ENCODE data around the gene PTPN1. TPM values are rescaled to one million over a fixed set of nuclear protein-coding genes. Genes with fewer than 3 reads are reported as not detected.
"Not testable (repeated sequence)": the region's sequence is repeated elsewhere in the genome, so short reads cannot be mapped to it uniquely, and the experiment has no call there.

The PTPN1 gene
- total RNA-seq, 2 experiments from 2014 or later: 17.1 to 25.1 TPM

DNA sequence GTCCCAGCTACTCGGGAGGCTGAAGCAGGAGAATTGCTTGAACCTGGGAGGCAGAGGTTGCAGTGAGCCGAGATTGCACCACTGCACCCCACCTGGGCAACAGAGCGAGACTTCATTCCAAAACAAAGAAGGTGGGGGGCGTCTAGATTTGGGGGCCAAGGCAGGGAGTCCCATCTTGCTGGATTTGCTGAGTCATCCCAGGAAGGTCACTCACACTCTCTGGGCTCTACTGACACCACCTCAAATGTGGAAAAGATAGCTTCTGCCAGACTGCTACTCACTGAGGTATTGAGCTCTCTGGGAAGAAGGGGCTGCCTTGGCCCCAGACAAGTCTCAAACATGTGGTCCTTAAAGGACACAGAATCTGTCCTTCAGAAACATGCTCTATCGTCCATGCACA, 106.8 kb downstream of the PTPN1 start:
- no TSS peak for BruUV-seq (replicated peaks)
- no peak overlapping the region for H3K4me3 ChIP-seq (ENCODE audit: low read depth, low read length, poor library complexity, severe bottlenecking)
- intact Hi-C loops (cut with micrococcal nuclease; ENCODE audit: unreplicated experiment): no loop called here
- no peaks in the 10 kb centered on the region for H4K20me1 ChIP-seq (ENCODE audit: insufficient read depth, low read length)
- H3K9me2 ChIP-seq (ENCODE audit: insufficient read depth, low read length): no peaks in the 10 kb centered on the region
- TF ChIP-seq, protein P1, sequence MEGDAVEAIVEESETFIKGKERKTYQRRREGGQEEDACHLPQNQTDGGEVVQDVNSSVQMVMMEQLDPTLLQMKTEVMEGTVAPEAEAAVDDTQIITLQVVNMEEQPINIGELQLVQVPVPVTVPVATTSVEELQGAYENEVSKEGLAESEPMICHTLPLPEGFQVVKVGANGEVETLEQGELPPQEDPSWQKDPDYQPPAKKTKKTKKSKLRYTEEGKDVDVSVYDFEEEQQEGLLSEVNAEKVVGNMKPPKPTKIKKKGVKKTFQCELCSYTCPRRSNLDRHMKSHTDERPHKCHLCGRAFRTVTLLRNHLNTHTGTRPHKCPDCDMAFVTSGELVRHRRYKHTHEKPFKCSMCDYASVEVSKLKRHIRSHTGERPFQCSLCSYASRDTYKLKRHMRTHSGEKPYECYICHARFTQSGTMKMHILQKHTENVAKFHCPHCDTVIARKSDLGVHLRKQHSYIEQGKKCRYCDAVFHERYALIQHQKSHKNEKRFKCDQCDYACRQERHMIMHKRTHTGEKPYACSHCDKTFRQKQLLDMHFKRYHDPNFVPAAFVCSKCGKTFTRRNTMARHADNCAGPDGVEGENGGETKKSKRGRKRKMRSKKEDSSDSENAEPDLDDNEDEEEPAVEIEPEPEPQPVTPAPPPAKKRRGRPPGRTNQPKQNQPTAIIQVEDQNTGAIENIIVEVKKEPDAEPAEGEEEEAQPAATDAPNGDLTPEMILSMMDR (conservative IDR thresholded peaks at IDR 0.05; ENCODE audit: low read length): no peak
- TF ChIP-seq EZH2phosphoT487 (IDR thresholded peaks at IDR 0.05; ENCODE audit: borderline replicate concordance, low read depth, low read length): no peak
- H3K9me3 ChIP-seq (ENCODE audit: low read length): 0 out of 2 replicates have a peak, but pooled peaks cover 4% of the 10 kb centered on the region
- H3K4me1 ChIP-seq (ENCODE audit: insufficient read depth, low read length, poor library complexity, severe bottlenecking): peaks cover 44% of the 10 kb centered on the region
- H3K79me2 ChIP-seq (ENCODE audit: insufficient read depth, low read depth, low read length): no peaks in the 10 kb centered on the region
- H3K27ac ChIP-seq (ENCODE audit: low read depth, low read length, poor library complexity, severe bottlenecking): no peak overlapping the region
- POLR2A ChIA-PET: interaction anchor here (0.5 to 1.6 kb wide), 4 partner anchors 9 to 433 kb away, joined by 3 to 6 read pairs (median 3); no protein-coding TSS in a partner anchor
- H3K36me3 ChIP-seq (ENCODE audit: insufficient read depth, low read length): no peaks in the 10 kb centered on the region
- no peak overlapping the region for H2AFZ ChIP-seq (ENCODE audit: low read length)
- H3K4me2 ChIP-seq (ENCODE audit: low read length): no peak overlapping the region
- CTCF ChIA-PET (ENCODE audit: unreplicated experiment): interaction anchor here (1.2 kb wide), 1 partner anchor 10 kb away, joined by 3 read pairs; no protein-coding TSS in a partner anchor
- no peak for DNase-seq (ENCODE audit: low spot score)

DNA sequence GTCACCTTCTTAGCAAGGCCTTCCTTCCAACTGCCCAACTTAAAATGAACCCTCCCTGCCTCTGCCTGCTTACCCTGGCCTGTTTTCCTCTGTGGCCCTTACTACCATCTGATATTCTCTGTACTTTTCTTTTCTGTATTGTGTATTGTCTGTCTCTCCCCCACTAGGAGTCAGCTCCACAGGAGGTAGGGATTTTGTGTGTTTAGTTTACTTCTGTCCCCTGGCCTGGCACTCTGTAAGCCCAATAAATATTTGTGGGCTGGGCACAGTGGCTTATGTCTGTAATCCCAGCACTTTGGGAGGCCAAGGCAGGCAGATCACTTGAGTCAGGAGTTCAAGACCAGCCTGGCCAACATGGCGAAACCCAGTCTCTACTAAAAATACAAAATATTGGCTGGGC, 108.4 kb downstream of the PTPN1 start:
- intact Hi-C loops (cut with micrococcal nuclease; ENCODE audit: unreplicated experiment): no loop called here
- H3K79me2 ChIP-seq (ENCODE audit: insufficient read depth, low read depth, low read length): no peaks in the 10 kb centered on the region
- no peaks in the 10 kb centered on the region for H4K20me1 ChIP-seq (ENCODE audit: insufficient read depth, low read length)
- peak overlapping the region; percentile 51 for H3K27ac ChIP-seq (ENCODE audit: low read depth, low read length, poor library complexity, severe bottlenecking)
- no peak overlapping the region for H3K4me2 ChIP-seq (ENCODE audit: low read length)
- CTCF ChIA-PET (ENCODE audit: unreplicated experiment): interaction anchor here (0.6 kb wide), 1 partner anchor 132 kb away, joined by 3 read pairs; no protein-coding TSS in a partner anchor
- no peaks in the 10 kb centered on the region for H3K9me2 ChIP-seq (ENCODE audit: insufficient read depth, low read length)
- H3K4me1 ChIP-seq (ENCODE audit: insufficient read depth, low read length, poor library complexity, severe bottlenecking): peaks cover 44% of the 10 kb centered on the region
- no peaks in the 10 kb centered on the region for H3K36me3 ChIP-seq (ENCODE audit: insufficient read depth, low read length)
- TF ChIP-seq EZH2phosphoT487 (IDR thresholded peaks at IDR 0.05; ENCODE audit: borderline replicate concordance, low read depth, low read length): no peak
- TF ChIP-seq, protein P1 (conservative IDR thresholded peaks at IDR 0.05; ENCODE audit: low read length): no peak
- H2AFZ ChIP-seq (ENCODE audit: low read length): peak overlapping the region; percentile 3; the same call in 1 of the 2 replicates
- no peak overlapping the region for H3K4me3 ChIP-seq (ENCODE audit: low read depth, low read length, poor library complexity, severe bottlenecking)
- DNase-seq (ENCODE audit: low spot score): no peak
- H3K9me3 ChIP-seq (ENCODE audit: low read length): 0 out of 2 replicates have a peak, but pooled peaks cover 4% of the 10 kb centered on the region
- POLR2A ChIA-PET: interaction anchor here (0.7 kb wide), 1 partner anchor 499 kb away, joined by 3 read pairs; no protein-coding TSS in a partner anchor
- BruUV-seq (replicated peaks): no TSS peak

DNA sequence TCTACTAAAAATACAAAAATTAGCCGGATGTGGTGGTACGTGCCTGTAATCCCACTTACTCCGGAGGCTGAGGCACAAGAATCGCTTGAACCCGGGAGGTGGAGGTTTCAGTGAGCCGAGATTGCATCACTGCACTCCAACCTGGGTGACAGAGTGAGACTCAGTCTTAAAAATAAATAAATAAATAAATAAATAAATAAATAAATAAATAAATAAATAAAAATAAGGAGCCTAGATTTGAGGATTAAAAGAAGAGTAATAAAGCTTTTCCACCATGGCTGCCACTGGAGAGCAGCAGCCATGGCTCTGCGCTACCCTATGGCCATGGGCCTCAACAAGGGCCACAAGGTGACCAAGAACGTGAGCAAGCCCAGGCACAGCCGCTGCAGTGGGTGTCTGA, 110.3 kb downstream of the PTPN1 start:
- H3K9me2 ChIP-seq (ENCODE audit: insufficient read depth, low read length); H3K27ac ChIP-seq (ENCODE audit: low read depth, low read length, poor library complexity, severe bottlenecking); DNase-seq (ENCODE audit: low spot score); BruUV-seq (replicated peaks); H3K79me2 ChIP-seq (ENCODE audit: insufficient read depth, low read depth, low read length); H3K4me2 ChIP-seq (ENCODE audit: low read length); POLR2A ChIA-PET; H2AFZ ChIP-seq (ENCODE audit: low read length); intact Hi-C loops (cut with micrococcal nuclease; ENCODE audit: unreplicated experiment); CTCF ChIA-PET (ENCODE audit: unreplicated experiment); H3K4me3 ChIP-seq (ENCODE audit: low read depth, low read length, poor library complexity, severe bottlenecking); H3K36me3 ChIP-seq (ENCODE audit: insufficient read depth, low read length); H4K20me1 ChIP-seq (ENCODE audit: insufficient read depth, low read length); H3K9me3 ChIP-seq (ENCODE audit: low read length): not testable (repeated sequence)
- peaks cover 56% of the 10 kb centered on the region for H3K4me1 ChIP-seq (ENCODE audit: insufficient read depth, low read length, poor library complexity, severe bottlenecking)
